SKM-1 treated with dmso at 0.1 percent for 144 hours (cell line): ENCODE results near the gene TNRC6C.
A peak's percentile ranks its signal among the peaks of the same experiment; 100 is the strongest.
"Not testable (repeated sequence)": the region's sequence is repeated elsewhere in the genome, so short reads cannot be mapped to it uniquely, and the experiment has no call there.

Experiments used
- DNase-seq: peaks from one replicate; lab custom pipeline; 2025; ENCODE audit not compliant: unreplicated experiment; lab: John Stamatoyannopoulos, UW

Gene TNRC6C

DNA sequence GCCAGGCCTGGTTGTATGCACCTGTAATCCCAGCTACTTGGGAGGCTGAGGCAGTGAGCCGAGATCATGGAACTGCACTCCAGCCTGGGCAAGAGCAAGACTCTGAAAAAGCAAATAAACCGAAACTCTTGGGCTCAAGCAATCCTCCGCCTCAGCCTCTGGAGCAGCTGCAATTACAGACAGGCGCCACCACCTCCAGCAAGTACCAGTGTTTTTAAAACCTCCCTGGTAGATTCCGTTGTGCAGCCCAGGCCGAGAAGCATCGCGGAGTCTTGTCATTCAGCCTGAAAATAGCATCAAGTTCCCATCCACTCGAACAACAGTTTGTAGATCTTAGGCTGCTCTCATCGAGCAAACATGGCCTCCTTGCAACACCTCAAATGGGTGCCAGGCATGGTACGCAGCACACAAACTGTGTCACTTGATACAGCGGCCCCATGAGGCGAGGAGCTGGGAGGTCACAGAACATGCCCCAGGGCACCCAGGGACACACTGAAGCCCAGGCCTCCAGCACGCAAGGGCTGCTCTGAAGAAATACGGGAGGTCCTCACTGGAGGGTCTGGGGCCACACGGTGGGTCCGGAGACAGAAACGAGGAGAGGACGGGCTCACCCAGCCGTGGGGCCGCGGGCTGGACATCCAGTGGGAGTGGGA is 152.0 kb downstream of the TNRC6C start:
- DNase-seq, result no peak

DNA sequence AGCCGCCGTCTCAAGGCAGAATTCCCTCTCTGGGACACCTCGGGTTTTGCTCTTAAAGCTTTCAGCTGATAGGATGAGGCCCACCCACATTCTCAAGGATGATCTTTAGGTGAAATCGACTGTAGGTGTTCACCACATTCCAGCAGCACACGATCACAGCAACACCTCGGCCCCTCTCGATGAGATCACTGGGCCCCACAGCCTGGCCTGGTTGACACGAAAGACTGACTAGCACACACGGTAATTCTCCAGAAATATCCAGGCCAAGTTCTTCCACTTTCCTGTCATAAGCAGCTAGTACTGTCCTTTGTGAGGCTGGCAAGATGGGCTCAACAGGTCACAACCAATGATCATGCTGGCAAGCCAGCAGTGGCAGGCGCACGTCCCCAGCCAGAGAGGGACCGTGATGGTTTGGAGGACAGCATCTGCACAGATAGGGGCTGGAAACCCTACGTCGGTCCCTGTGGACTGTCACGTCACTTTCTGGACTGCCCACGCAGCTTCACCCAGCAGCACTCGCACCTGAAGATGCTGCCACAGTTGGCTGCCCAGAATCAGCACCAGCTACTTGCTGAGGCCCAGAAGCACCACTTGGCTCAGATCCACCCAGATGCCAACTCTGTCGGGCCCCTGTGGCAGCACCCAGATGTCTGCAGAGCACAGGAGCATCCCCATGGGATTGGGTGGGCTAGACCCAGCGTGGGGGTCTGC is 152.7 kb downstream of the TNRC6C start:
- DNase-seq, result no peak

DNA sequence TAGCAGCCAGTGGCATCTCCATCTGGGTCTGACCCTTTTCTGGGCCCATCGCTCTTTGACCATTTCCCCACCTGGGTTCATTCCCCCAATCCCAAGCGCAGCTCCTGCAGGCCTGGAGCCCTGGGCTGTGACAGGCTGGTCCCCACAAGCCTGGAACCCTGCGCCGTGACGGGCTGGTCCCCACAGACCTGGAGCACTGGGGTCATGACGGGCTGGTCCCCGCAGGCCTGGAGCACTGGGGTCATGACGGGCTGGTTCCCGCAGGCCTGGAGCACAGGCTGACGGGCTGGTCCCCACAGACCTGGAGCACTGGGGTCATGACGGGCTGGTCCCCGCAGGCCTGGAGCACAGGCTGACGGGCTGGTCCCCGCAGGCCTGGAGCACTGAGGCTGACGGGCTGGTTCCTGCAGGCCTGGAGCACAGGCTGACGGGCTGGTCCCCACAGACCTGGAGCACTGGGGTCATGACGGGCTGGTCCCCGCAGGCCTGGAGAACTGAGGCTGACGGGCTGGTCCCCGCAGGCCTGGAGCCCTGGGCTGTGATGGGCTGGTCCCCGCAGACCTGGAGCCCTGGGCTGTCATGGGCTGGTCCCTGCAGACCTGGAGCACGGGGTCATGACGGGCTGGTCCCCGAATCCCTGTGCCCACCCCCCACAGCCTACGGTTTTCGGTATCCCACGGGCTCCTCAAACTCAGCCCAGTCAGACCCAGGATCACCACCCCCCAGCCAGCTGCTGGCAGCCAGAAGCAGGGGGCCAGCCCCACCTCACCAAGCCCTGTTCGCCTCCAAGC is 153.4 kb downstream of the TNRC6C start:
- no peak for DNase-seq

DNA sequence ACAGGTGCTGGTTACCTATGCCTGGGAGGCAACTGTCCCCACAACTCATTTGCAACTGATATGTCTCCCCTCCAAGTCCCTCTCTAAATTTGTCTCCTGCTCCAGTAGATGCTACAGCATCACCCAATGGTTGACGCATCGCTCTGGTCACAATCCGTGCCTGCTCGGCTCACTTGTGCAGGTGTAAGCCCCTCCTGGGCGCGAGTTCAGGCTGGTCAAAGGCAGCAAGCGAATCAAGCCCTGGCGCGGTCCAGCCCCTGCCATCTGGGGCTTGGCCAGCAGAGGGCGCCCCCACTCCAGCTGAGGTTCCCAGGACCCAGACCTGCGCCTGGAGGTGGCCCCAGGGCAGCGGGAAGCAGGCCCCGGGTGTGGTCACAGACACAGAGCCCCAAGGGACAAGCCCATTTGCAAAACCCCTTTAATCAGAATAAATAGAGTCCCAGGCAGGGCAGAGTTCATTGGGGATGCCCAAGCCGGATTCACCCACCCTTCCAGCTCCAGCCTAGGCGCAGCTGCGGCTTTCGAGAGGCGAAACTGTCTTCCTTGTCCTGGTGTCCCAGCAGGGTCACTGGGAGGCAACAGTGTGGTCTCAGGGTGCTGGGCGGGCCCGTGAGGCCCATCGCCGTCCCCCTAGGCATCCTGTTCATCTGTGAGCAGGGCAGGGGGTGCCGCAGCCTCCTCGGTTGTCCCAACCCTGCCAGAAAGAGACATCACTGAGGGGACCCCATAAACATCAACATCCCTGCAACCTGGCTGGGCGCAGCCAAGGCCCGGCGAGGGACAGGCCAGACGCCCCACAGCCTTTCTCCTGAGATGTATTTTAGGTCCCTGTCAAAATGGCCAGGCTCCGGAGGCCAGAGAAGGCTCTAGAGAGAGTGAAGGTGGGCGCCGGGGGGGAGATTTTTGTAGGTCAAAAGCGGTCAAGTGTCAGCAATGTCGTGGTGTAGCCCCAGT is 154.3 kb downstream of the TNRC6C start:
- peak; percentile 27 for DNase-seq

DNA sequence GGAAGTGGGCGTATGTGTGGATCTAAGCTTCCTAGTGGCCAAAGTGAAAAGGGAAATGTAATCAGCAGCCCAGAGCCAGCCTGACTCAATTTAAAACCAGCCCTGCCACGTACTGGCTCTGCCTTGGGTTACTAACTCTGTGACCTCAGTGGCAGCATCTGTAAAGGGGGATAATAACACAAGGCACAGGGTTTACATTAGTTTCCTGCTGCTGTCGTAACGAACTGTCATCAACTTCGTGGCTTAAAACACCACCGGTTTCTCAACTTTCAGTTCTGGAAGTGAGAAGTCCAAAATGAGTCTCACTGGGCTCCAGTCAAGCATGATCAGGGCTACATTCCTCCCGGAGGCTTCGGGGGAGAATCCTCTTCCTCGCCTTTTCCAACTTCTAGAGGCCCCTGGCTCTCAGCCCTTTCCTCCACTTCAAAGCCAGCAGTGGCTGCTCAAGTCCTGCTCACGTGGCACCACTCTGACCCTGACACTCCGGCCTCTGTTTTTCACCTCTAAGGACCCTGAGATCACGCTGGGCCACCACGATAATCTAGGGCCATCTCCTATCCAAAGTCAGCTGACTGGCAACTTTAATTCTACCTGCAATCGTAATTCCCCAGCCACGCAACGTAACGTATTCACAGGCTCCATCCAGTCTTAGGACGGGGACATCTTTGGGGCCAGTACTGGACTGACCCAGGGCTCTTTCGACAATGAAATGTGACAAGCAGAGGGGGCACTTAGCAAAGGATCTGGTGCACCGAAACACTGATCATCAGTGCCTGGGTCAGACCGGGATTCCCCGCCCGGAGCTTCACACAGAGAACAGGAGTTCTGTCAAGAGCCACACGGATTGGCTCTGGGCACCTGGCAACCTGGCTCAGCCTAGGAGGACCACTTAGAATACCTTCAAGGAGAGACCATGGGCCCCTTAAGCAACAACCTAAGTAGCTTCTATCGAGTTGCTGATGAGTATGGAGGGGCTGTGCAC is 155.6 kb downstream of the TNRC6C start:
- peak; percentile 50 for DNase-seq

DNA sequence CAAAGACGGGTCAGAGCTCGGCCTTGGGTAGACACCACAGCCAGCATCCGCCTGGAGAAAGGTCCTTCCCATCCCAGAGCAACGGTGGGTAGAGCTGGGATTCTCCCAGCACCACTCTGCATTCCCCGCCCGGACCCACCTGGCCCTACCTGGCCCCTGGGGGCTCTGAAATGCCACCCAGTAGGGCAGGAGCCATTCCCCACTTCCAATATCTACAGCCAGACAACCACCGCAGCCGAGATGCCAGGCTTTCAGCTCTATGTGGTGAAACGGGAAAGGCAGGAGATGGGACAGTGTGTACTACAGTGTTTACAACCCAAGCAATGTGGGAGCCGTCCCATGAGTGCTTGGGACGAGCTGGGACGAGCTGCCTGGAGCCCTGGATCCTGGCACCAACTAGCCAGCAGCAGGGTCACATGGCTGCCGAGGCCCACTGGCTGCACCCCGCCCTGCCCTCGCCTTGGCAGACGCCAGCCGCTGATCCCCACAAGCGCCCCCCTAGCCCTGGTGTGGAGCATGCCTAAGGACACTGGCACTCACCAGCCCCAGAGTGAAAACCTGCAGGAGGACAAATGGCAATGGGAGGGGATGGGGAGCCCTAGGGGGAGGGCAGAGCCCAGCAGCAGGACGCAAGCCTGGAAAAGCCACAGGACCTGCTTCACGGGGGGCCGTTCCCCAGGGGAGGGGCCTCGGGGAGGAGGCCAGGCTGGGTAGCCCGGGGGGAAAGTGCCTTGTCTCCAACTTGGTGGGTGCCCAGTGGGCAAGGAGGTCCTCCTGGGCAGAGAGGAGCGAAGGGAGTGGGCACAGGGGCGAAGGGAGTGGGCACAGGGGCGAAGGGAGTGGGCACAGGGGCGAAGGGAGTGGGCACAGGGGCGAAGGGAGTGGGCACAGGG is 156.6 kb downstream of the TNRC6C start:
- no peak for DNase-seq

DNA sequence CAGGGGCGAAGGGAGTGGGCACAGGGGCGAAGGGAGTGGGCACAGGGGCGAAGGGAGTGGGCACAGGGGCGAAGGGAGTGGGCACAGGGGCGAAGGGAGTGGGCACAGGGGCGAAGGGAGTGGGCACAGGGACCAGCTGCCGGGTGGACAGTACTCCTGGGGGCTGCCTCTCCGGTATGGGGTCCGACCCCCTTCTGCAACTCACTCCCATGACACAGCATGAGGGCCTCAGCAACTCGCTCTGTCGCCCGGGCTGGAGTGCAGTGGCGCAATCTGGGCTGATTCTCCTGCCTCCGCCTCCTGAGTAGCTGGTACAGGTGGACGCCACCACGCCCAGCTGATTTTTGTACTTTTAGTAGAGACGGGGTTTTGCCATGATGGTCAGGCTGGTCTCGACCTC is 157.3 kb downstream of the TNRC6C start:
- not testable (repeated sequence) for DNase-seq

DNA sequence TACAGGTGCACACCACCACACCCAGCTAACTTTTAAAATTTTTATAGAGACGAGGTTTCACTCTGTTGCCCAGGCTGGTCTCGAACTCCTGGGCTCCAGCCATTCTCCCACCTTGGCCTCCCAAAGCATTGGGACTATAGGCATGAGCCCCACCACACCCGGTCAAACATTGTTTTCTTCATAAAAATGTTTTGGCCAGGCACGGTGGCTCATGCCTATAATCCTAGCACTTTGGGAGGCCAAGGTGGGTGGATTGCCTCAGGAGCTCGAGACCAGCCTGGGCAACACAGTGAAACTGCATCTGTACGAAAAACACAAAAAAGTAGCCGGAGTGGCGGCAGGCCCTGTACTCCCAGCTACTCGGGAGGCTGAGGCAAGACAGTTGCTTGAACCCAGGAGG is 157.9 kb downstream of the TNRC6C start:
- DNase-seq, result no peak

DNA sequence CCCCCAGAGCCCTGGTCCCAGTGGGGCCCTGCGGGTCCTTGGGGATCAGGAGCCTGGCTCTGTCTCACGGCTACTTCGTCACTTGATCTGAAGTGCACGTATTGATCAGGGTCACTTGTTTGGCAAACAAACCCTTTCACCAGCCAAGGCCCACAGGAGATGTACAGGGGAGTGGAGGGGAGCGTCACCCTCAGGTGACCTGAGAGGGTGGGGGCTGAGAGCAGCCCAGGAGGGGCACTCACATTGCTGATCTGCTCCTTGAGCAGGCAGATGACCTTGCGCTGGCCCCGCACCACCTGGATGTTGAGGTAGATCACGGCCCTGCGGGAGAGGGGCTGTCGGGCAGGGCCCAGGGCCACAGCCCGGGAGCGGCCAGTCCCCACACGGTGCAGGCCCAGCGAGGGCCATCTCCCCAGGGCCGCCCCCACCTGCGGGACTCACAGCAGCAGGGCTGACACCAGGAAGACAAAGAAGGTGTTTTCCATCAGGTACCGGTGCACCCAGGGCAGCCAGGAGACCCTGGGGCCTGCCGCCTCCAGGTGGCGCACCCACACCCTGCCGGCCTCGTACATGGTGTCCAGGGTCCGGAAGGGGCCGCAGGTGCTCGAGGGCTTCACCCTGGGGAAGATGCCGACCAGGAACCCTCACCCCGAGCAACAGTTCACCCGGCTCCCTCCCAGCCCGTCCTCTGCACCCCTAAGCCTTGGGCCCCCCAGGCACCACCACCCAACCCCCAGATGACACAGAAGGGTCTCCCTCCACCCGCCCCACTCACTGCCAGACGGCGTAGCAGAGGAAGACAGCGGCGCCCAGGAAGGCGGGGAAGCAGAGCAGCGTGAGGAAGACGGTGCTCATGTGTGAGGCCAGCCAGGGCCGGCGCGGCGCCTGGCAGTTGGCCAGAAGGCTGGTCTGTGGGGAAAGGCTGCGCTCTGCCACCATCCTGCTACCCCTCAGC is 158.8 kb downstream of the TNRC6C start:
- DNase-seq, result no peak

DNA sequence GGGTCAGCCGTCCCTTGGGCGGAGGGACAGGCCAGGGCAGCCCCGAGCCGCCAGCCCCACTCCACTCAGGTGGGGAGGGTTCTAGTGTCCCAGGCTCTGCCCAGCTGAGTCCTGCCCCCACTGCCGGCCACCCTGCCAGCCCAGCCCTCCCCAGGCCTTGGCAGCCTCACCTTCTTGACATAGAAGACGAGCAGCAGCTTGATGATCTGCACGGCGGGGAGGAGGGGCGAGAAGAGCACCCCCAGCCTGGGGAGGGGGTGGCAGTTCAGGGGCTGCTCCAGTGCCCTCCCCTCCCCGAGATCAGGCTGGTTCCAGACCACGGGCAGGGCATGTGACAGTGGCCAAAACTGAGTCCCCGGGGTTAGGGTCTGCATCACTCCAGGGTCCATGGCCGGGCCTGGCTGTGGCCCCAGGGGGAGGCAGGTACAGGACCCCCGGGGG is 160.3 kb downstream of the TNRC6C start:
- DNase-seq, result no peak

DNA sequence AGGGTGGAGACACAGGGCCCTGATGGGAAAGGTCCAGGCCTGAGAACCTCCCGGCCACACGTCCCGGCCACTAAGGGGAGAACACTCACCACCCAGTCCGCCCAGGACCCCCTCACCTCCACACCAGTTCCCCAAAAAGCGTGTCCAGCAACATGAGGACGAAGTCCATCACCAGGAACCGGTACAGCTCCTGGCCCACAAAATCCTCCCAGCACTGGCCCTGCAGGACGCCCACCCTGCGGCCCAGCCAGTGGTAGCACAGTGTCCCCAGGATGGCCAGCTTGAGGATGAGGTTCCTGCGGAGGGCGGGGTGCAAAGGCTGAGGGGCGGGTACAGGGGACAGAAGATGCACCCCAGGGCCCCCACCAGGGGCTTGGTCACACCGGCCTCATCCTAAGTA is 162.0 kb downstream of the TNRC6C start:
- DNase-seq, result no peak

DNA sequence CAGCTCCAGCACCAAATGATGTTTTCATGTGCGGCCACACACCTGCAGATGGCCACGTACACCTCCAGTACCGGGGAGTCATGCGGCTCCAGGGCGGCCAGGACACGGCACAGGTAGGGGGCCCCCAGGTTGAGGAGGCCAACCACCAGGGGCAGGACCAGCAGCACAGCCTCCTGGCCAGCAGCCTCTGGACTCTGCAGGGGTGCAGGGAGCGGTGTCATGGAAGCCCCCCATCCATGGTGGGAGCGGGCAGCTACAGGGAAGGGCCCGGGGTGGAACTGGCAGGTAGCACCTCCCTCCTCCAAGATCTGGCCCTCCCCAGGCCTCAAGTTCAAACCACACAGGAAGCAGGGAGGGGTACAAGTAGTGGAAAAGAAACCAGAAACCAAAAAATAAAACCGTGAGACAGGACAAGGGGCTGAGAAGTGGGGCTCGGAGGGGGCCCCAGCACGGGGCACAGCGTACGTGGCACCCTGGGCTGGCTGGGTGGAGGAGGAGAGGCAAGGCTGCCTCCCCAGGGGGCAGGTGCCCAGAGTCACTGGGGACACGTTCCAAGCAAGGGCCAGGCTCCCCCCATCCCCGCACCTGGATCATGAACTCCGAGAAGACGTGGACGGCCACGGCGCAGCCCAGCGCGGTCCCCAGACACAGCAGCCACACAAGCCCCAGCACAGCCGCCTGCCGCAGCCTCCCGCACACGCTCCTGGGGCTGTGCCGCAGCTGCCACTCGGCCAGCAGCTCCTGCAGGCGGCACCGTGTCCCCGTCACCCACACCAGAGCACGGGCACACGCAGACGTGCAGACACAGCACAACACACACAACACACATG is 162.7 kb downstream of the TNRC6C start:
- no peak for DNase-seq

DNA sequence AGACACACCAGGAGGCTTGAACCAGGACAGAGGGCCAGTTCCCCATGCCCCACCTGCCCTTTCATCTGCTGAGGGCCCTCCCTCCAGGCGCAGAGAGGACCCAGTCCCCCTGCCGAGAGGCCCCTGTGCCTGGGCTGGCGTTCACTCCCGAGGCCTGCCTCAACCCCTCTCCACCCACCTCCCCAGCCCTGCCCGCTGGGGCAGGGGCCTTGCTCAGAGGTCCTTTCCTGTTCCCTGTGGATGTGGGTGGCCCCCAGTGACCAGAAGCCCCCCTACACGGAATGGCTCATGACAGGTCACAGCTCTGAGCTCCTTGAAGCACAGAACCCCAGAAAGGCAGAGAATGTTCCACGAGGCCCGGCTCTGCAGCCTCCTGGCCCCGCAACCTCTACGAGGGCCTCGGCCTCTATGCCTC is 163.3 kb downstream of the TNRC6C start:
- no peak for DNase-seq

DNA sequence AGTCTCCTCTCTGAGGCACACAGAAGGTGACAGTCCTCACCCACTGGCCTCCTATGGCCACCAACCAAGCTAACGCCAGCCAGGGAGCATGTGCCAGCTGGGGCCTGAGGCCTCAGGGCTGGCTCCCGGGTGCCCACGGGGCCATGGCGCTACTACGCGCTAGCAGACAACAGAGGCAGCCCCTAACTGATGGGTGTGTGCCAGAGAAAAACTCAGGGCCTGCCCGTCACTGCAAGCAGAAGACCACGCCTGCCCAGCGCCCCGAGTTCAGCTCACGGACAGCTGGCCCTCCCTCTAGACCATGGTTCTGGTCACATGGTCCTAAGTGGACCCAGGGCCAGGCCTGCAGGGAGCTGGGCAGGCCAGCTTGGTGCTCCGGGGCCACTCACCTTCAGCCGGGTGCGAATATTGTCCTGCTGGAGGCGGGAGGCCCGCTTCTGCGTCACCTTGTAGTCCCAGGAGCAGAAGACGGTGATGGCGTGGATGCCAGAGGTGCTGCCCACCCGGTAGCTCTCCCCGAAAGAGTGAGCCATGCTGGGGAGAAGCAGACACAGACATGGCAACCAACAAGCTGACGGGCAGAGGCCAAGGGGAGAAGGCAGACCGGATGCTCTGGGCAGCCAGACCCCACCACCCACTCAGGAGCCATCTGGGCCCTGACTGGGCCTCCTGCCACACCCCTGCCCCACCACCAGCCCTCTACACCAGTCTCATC is 163.9 kb downstream of the TNRC6C start:
- DNase-seq, result no peak

DNA sequence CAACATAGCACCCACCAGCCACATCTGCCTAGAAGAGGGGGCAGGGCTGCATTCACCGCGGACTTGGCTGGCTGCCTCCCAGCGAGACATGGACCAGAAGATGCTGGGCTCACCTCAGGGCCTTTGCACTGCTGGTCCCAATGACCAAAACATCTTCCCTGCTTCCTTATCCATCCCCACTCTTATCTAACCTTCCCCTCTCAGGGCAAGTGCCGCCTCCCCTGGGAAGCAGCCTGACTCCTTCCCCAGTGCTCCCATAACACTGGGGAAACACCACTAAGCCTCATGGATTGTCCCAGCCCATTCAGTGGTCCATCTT is 164.4 kb downstream of the TNRC6C start:
- no peak for DNase-seq

DNA sequence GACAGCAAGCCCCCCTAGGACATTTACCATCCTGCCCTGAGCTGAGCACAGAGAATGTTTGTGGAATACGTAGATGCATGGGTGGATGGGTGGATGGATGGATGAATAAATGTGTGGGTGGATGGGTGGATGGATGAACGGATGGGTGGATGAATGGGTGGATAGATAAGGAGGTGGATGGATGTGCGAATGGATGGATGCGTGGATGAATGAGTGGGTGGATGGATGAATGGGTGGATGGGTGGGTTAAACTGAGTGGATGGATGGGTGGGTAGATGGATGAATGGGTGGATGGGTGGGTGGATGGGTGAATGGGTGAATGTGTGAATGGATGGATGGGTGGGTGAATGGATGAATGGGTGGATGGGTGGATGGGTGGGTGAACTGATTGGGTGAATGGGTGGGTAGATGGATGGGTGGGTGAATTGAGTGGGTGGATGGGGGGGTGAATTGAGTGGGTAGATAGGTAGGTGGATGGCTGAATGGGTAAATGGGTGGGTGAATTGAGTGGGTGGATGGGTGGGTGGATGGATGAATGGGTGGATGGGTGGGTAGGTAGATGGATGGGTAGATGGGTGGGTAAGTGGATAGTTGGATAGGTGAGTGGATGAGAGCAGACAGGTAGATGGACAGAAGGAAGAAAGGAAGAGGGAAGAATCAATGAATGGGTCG is 164.9 kb downstream of the TNRC6C start:
- DNase-seq, result no peak
